Astrocyte (in vitro differentiated cells and primary cell): Measurements from ENCODE around the gene CCDC12. TPM values are rescaled to one million over a fixed set of nuclear protein-coding genes. Genes with fewer than 3 reads are reported as not detected.

Experiments
- DNase-seq: peaks from one replicate; pipeline ENCODE4 v3.0.0-alpha.2; 2010; ENCODE audit warnings: low read depth
- FAIRE-seq: peaks from 2 replicates; lab custom pipeline; 2011; peaks lifted over from hg19 to GRCh38; lab: Jason Lieb, UNC
- H2AFZ ChIP-seq: 2 replicates; pipeline ENCODE4 v1.6.0; 2012; ENCODE audit warnings: low read depth, low read length, inconsistent platforms
- H3K27ac ChIP-seq: 2 replicates; pipeline ENCODE4 v1.5.1; 2011; ENCODE audit warnings: low read depth, low read length, inconsistent platforms
- H3K27me3 ChIP-seq: 2 replicates; pipeline ENCODE4 v1.6.0; 2011; ENCODE audit warnings: low read length, inconsistent platforms; ENCODE audit not compliant: insufficient read depth
- H3K36me3 ChIP-seq: 2 replicates; pipeline ENCODE4 v1.5.1; 2011; ENCODE audit warnings: low read length, inconsistent platforms; ENCODE audit not compliant: insufficient read depth
- H3K4me1 ChIP-seq: 2 replicates; pipeline ENCODE4 v1.5.1; 2011; ENCODE audit warnings: low read length, inconsistent platforms; ENCODE audit not compliant: insufficient read depth
- H3K4me2 ChIP-seq: 2 replicates; pipeline ENCODE4 v1.6.0; 2012; ENCODE audit warnings: low read length, inconsistent platforms
- H3K4me3 ChIP-seq: 2 replicates; pipeline ENCODE4 v1.5.1; 2011; ENCODE audit warnings: low read depth, mild to moderate bottlenecking, low read length, inconsistent platforms; ENCODE audit not compliant: insufficient read depth
- H3K79me2 ChIP-seq: 2 replicates; pipeline ENCODE4 v1.6.0; 2012; ENCODE audit warnings: mild to moderate bottlenecking, low read length, inconsistent platforms; ENCODE audit not compliant: insufficient read depth
- H3K9ac ChIP-seq: 2 replicates; pipeline ENCODE4 v1.6.0; 2012; ENCODE audit warnings: mild to moderate bottlenecking, low read length, inconsistent platforms
- H3K9me3 ChIP-seq: 2 replicates; pipeline ENCODE4 v1.5.1; 2012; ENCODE audit warnings: low read depth, mild to moderate bottlenecking, low read length, inconsistent platforms; ENCODE audit not compliant: insufficient read depth
- H4K20me1 ChIP-seq: 2 replicates; pipeline ENCODE4 v1.6.0; 2012; ENCODE audit warnings: low read length, inconsistent platforms; ENCODE audit not compliant: insufficient read depth
- H3K27ac Mint-ChIP-seq: one replicate; pipeline ENCODE4 v1.8.0; 2021; ENCODE audit warnings: mild to moderate bottlenecking, mixed read lengths; ENCODE audit not compliant: unreplicated experiment
- H3K27me3 Mint-ChIP-seq: one replicate; pipeline ENCODE4 v1.8.0; 2021; ENCODE audit warnings: low read depth, mixed read lengths; ENCODE audit not compliant: unreplicated experiment
- H3K36me3 Mint-ChIP-seq: one replicate; pipeline ENCODE4 v1.8.0; 2021; ENCODE audit warnings: low read depth, mixed read lengths; ENCODE audit not compliant: unreplicated experiment
- H3K4me1 Mint-ChIP-seq: one replicate; pipeline ENCODE4 v1.8.0; 2021; ENCODE audit warnings: low read depth, mixed read lengths; ENCODE audit not compliant: unreplicated experiment
- H3K4me3 Mint-ChIP-seq: one replicate; pipeline ENCODE4 v1.8.0; 2021; ENCODE audit warnings: mild to moderate bottlenecking, moderate library complexity, mixed read lengths; ENCODE audit not compliant: unreplicated experiment
- H3K9me3 Mint-ChIP-seq: one replicate; pipeline ENCODE4 v1.8.0; 2021; ENCODE audit warnings: mild to moderate bottlenecking, mixed read lengths; ENCODE audit not compliant: unreplicated experiment
- EZH2 ChIP-seq: IDR thresholded peaks from 2 replicates; pipeline ENCODE4 v1.6.1; 2012; ENCODE audit warnings: mild to moderate bottlenecking, low read length, inconsistent platforms; ENCODE audit not compliant: insufficient read depth
- total RNA-seq: library from RNA; stranded (reverse); gene quantifications from 2 replicates; pipeline ENCODE4 v1.2.1, GENCODE V29; 2021
- TF ChIP-seq, protein P1 (sequence below): IDR thresholded peaks from 2 replicates; pipeline ENCODE4 v1.5.1; 2011; ENCODE audit warnings: low read depth, mild to moderate bottlenecking, inconsistent platforms, low read length, moderate library complexity; ENCODE audit not compliant: insufficient read depth

Gene CCDC12
- total RNA-seq, 1 donor from 2014 or later = 29.0 TPM

DNA sequence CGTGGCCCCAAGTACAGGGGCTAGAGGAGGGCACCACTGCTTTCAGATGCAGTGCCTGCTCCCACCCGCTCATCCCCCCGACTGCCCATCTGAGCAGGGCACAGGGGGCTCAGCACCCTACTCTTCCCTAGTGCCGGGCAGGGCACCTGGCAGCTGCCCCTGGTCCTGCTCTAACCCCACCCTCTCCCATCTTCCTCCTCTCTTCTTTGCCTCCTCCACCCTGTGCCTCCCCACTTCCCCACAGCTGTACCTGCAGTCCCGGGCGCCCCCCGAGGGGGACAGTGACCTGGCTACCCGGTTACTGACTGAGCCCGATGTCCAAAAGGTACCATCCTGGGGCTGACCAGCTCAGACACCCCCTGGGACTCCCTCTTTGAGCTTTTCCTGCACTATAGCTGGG, 15.7 kb upstream of the CCDC12 start:
- peaks cover 7% of the 10 kb centered on the region for H3K27me3 Mint-ChIP-seq
- H3K27ac Mint-ChIP-seq = no peak overlapping the region
- H3K4me3 Mint-ChIP-seq = no peak overlapping the region

DNA sequence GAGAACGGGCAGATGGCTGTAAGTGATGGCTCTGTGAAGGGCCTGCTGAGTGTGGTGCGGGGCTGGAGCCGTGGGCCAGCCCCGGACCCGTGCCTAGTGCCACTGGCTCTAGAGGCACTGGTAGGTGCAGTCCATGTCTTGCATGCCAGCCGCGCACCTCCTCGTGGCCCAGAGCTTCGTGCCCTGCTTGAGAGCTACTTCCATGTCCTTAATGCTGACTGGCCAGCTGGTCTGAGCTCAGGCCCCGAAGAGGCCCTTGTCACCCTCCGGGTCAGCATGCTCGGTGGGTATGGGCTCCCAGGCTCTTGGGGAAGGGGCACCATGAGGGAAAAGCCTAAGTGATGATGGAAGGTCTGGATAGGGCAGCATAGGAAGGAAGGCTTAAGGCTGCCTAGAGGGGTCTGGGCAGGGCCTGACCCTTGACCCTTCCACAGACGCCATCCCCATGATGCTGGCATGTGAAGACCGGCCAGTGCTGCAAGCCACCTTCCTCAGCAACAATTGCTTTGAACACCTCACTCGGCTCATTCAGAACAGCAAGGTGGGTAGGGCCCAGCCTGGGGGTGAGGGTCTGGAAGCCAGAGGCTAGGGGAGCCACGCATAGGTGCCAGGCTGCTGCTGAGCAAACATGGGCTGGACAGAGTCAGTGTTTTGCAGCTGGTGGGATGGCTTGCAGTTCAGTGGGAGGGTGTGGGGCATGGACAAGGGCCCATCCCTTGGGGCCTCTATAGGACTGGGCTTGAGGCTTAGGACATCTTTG, 15.0 kb upstream of the CCDC12 start:
- H3K79me2 ChIP-seq = no peaks in the 10 kb centered on the region
- peaks cover 4% of the 10 kb centered on the region for H3K4me1 ChIP-seq
- H3K27me3 Mint-ChIP-seq = peaks cover 4% of the 10 kb centered on the region
- no peaks in the 10 kb centered on the region for H3K36me3 ChIP-seq
- H3K27ac Mint-ChIP-seq = no peak overlapping the region
- H3K4me3 ChIP-seq = no peak overlapping the region
- H3K27ac ChIP-seq = no peak overlapping the region
- FAIRE-seq (no peak), DNase-seq (no peak)
- no peak overlapping the region for H3K4me3 Mint-ChIP-seq
- no peak overlapping the region for H2AFZ ChIP-seq
- no peak for TF ChIP-seq EZH2
- TF ChIP-seq, protein P1, sequence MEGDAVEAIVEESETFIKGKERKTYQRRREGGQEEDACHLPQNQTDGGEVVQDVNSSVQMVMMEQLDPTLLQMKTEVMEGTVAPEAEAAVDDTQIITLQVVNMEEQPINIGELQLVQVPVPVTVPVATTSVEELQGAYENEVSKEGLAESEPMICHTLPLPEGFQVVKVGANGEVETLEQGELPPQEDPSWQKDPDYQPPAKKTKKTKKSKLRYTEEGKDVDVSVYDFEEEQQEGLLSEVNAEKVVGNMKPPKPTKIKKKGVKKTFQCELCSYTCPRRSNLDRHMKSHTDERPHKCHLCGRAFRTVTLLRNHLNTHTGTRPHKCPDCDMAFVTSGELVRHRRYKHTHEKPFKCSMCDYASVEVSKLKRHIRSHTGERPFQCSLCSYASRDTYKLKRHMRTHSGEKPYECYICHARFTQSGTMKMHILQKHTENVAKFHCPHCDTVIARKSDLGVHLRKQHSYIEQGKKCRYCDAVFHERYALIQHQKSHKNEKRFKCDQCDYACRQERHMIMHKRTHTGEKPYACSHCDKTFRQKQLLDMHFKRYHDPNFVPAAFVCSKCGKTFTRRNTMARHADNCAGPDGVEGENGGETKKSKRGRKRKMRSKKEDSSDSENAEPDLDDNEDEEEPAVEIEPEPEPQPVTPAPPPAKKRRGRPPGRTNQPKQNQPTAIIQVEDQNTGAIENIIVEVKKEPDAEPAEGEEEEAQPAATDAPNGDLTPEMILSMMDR = no peak
- H3K9me3 ChIP-seq = no peaks in the 10 kb centered on the region
- H3K4me2 ChIP-seq = no peak overlapping the region
- no peaks in the 10 kb centered on the region for H4K20me1 ChIP-seq
- H3K4me1 Mint-ChIP-seq = no peaks in the 10 kb centered on the region
- H3K9ac ChIP-seq = no peak overlapping the region
- peaks cover 2% of the 10 kb centered on the region for H3K9me3 Mint-ChIP-seq
- peaks cover 15% of the 10 kb centered on the region for H3K36me3 Mint-ChIP-seq
- H3K27me3 ChIP-seq = no peaks in the 10 kb centered on the region

More for the DNA sequence above, 15.7 kb upstream of the CCDC12 start:
- TF ChIP-seq, protein P1 = no peak
- TF ChIP-seq EZH2 = no peak
- FAIRE-seq (no peak), DNase-seq (no peak)
- Histone ChIP-seq H3K4me3 (no peak overlapping the region), H3K9me3 (no peaks in the 10 kb centered on the region), H3K27ac (no peak overlapping the region), H3K79me2 (no peaks in the 10 kb centered on the region), H2AFZ (no peak overlapping the region), H3K36me3 (no peaks in the 10 kb centered on the region), H3K4me1 (peaks cover 4% of the 10 kb centered on the region), H4K20me1 (no peaks in the 10 kb centered on the region), H3K27me3 (no peaks in the 10 kb centered on the region), H3K9ac (no peak overlapping the region), H3K4me2 (no peak overlapping the region)
- H3K36me3 Mint-ChIP-seq = peaks cover 15% of the 10 kb centered on the region
- H3K4me1 Mint-ChIP-seq = peaks cover 2% of the 10 kb centered on the region
- peaks cover 2% of the 10 kb centered on the region for H3K9me3 Mint-ChIP-seq
